Fibroblast of peridontal ligament (primary cell): ENCODE data around the gene AHCYL2.
"Not testable (repeated sequence)": the region's sequence is repeated elsewhere in the genome, so short reads cannot be mapped to it uniquely, and the experiment has no call there.

ENCODE experiments used
- DNase-seq: peaks from one replicate; pipeline ENCODE4 v3.0.0-alpha.2; 2010; ENCODE audit errors: extremely low read depth

AHCYL2 gene

GRCh38 chr7:129285111-129285510 is 60.3 kb downstream of the AHCYL2 start:
- DNase-seq: peak; percentile 33

DNA sequence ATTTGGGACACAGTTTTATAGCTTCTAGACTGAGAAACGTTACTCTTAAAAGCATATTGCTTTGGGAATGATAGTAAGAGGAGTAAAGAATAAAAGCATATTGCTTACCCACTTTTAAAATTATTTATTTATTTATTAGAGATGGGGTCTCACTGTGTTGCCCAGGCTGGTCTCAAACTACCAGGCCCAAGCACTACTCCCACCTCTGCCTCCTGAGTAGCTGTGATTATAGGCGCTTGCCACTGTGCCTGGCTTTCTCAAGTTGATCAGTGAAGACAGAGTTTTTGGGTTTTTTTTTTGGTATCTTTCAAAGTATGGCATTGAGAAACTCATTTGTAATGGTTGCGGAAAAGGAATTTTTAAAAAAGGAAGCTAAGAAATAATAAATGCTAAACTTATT is 68.0 kb downstream of the AHCYL2 start:
- no peak for DNase-seq

- DNase-seq: peak; percentile 96
Observed at GRCh38 chr7:129295015-129295423, 70.2 kb downstream of the AHCYL2 start.

- peak; percentile 64 for DNase-seq
Observed at GRCh38 chr7:129298268-129298893, 73.6 kb downstream of the AHCYL2 start.

- no peak for DNase-seq
Observed at GRCh38 chr7:129299889-129300288, 75.1 kb downstream of the AHCYL2 start.

DNA sequence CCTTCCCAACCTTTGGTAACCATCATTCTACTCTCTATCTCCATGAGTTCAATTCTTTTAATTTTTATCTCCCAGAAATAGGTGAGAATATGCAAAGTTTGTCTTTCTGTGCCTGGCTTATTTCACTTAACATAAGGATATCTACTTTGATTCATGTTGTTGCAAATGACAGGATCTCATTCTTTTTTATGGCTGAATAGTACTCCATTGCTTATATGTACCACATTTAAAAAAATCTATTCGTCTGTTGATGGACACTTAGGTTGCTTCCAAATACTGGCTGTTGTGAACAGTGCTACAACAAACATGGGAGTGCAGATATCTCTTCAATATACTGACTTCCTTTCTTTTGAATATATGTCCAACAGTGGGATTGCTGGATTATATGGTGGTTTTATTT is 75.5 kb downstream of the AHCYL2 start:
- DNase-seq: not testable (repeated sequence)

GRCh38 chr7:129307592-129307991 is 82.8 kb downstream of the AHCYL2 start:
- DNase-seq: no peak

DNA sequence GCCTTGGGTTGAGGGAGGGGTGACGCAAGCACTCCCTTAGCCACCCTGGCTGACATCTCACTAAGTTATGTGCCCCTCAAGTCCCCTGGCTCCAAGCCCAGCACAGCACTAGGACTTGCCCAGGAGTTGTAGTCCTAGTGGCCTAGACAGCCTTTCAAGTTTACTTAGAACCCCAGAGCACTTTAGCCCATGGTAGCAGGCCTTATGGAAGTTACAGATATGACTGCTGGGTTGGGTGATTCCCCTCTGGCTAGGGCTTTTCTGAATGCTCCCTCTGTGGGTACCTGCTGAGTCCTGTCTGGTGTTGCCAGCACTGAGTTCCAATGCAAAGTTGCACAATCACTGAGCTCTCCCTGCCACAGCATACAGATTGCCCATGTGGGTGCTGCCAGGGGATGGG is 83.2 kb downstream of the AHCYL2 start:
- DNase-seq: peak; percentile 26

DNA sequence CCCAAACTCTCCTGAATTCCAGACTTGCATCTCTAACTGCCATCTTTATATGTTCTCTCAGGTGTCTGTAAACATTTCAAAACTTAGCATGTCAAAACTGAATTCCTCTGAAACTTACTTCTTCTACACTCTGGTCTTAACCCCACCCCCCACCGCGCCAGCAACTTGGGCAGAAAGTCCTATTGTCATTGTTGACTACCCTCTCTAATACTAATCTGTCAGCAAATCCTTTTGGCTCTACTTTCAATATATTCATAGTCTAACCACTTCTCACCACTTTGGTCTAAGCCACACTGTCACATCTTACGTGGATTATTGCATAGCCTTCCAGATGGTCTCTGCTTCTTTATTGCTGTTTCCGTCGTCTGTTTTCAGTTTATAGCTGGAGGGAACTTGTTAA is 86.6 kb downstream of the AHCYL2 start:
- no peak for DNase-seq

GRCh38 chr7:129313282-129313681 is 88.5 kb downstream of the AHCYL2 start:
- DNase-seq: no peak

- peak; percentile 31 for DNase-seq
Observed at GRCh38 chr7:129315960-129316359, 91.1 kb downstream of the AHCYL2 start.

GRCh38 chr7:129317450-129317849 is 92.6 kb downstream of the AHCYL2 start:
- DNase-seq: no peak

GRCh38 chr7:129327076-129327475 is 102.2 kb downstream of the AHCYL2 start:
- DNase-seq: no peak

- peak; percentile 77 for DNase-seq
Observed at GRCh38 chr7:129332254-129333035, 107.6 kb downstream of the AHCYL2 start.

DNA sequence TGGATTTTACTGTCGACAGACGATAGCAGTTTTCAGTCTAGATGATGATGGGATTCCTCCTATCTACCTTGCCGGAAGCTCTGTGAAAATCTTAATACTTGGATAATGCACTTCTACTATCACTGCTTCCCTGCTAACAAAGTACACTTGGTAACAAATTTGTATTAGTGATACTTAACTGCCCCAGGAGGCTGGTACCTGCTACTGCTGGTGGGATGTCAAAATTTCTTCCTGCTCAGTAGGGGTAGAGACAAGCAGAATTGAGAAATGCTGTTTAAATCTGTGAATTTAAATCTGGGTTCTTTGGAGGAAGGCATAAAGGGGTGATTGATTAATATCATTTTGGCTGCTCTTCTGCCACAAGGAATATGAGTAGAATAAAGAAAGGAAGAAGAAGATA is 109.6 kb downstream of the AHCYL2 start:
- DNase-seq: no peak

- DNase-seq: no peak
Observed at GRCh38 chr7:129338450-129338849, 113.6 kb downstream of the AHCYL2 start.

DNA sequence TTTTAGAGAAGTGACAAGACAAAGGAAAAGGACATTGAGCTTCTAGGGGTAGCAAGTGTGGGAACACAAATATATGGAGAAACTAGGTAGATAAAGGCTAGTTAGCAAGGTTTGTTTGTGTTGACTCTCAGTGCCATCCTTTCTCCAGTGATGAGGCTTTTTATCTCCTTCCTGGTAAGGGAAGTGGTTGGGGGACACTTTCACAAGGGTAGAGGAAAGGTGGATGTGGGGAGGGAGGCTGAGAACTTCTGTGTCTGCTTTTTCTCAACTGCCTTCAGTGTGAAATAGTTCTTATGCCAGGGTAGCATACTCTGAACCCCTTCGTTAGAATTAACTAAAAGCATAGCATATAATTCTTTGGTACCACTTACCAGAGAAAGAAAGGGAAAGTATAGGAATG is 116.4 kb downstream of the AHCYL2 start:
- DNase-seq: no peak

DNA sequence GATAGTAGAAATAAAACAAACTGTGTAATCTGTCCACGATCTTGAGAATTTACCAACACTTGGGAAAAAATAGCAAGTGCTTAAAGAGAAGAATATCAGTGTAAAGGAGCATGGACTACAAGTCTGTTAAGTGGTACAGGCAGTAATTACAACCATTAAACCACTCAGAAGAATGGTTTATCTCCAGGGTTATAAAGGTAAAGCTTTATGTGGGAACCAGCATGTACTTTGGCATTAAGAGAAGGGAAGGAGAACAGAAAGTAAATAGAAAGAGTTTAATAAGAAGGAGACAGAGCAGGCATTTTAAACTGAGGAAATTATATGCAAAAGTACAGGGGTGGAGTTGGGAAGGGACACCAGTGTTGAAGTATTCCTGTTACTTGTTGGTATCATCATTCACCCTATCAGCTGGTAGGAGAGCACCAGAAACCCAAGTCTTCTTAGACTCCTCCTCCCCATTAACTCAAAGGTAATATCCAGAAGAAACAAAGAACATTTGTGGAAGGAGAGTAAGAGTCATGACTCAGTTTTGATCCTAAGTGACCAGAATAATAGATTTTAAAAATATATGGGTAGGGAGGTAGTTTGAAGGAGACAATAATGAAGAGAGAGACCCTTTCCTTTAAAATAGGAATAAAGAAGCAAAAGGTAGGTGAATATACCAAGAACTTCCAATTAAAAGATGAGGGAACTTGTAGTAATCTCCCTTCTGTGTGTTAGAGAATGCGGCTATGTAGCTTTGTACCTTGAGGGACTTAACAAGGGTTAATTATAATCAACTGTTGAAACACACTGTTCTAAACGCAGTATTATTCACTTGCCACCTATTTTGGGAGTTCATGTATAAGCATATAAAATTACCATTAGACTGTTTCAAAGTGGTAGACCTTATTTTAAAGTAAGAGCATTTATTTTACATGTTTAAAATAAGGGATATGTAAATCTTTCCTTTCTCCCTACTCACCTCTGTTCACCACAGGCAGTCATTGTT is 117.3 kb downstream of the AHCYL2 start:
- DNase-seq: no peak

DNA sequence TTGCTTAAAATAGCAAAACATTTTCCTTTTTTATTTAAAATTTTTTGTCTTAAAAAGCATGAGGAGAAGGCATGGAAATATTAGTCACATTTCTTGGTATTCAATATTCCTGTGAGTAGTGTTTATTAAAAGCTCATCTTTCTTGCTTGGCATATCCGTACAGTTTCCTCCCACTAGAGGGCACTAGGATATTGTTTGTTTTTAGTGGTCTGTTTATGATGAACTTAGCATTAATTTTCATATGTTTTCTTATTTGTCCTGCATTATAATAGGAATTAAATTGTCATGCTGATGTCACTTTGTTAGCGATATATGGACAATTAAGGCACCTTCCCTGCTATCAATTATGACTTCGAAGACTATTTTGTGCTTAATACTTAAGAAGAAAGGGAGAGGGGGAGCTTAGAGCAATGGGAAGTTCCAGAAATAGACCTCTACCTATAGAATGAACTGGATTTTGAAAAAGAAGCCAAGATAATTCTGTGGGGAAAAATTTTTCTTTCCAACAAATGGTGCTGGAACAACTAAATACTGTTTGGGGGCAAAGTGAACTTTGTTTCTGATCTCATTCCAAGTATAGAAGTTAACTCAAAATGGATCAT is 118.4 kb downstream of the AHCYL2 start:
- DNase-seq: peak; percentile 77

GRCh38 chr7:129347330-129347729 is 122.5 kb downstream of the AHCYL2 start:
- no peak for DNase-seq

- DNase-seq: no peak
Observed at GRCh38 chr7:129348023-129348740, 123.4 kb downstream of the AHCYL2 start.
